NCI-H2029 (cell line): ENCODE measurements around the gene ZFP36L2.

ENCODE experiments used
- DNase-seq: peaks from one replicate; lab custom pipeline; 2025; lab: John Stamatoyannopoulos, UW

The ZFP36L2 gene

DNA sequence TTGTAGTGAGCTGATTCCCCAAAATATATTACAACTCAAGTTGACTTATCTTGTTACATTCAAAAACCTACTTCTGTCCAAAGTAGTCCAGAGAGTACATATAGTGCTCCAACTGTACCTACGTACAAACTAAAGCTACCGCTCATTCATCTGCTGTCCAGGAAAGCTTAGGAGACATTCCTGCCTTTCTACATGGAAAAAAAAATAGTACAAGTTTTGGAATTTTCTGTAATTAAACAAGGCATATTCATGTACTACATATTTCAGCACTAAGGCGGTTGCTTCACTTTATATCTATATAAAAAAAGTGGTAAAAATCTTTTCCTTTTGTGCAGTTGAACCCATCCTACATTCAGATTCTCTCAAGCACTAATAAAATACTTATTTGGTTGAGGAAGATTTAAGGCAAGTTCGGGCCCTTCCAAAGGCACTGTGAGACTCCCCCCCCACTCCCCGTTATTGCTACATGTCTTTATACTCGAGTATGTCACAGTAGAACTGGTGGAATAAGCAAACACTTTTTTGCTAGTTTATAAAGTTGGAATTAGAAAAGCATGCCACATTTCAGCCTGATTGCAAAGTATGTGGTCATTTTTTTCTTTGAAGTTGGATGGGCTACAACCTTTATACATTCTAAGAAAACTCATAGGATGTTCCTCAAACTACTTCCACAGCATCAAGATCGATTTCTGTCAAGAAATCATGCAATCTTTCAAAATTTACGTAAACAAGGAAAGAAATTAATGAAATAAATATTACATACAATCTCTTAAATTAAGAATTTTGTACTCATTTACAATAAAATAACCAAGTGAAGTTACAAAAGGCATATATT lies 3.7 kb downstream of the ZFP36L2 start:
- DNase-seq, result no peak

GRCh38 chr2:43221763-43222474 lies 4.5 kb downstream of the ZFP36L2 start:
- peak; percentile 14 for DNase-seq

DNA sequence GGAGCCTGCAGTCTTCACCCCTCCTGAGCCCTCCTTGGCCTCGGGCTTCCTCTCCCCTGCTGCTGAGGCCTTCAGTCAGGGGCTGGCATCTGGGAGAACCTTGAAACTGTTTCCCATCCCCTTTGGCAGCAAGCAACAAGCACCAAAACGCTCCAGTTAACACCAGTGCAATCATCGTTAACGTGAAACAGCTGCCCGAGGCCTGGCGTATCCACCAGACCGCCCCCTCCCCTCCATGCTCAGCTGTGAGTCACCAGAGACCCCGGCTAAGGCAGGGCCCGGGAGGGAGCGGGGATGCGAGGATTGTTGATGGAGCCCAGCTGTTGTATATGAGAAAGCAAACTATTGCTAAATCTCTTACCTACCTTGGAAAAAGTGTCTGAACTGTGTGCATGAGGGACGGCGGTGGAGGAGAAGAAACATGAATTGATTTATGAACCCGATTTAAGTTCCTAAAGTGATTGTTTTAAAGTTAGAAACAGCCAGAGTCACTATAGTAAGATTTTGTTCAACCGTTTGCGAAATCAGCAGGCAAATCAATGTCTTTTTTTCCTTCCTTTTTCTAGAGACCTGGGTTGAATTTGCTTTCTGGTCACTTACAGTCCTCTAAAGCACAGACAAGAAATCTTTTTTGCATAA lies 5.2 kb downstream of the ZFP36L2 start:
- DNase-seq, result no peak

DNA sequence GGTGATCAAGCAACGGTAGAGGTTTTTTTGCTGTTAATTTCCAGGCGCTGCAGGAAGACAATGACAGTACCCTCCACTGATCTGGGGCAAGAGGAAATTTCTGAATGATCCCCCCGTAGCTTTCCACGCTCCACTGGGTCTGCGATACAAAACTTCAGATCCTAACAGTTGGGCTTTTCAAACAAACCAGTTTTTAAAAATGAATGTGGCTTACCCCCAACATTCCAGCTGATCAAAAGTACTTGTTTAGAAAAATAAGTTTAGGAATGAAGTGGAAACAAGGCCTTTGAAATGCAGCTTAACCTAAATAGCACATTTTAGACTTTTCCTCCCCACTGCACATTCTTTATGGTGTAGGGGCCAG lies 5.7 kb downstream of the ZFP36L2 start:
- DNase-seq, result no peak

- no peak for DNase-seq
These were observed 6.1 kb downstream of the ZFP36L2 start for GRCh38 chr2:43220229-43220751.

- peak; percentile 60 for DNase-seq
These were observed 6.8 kb downstream of the ZFP36L2 start for GRCh38 chr2:43219383-43220228.

GRCh38 chr2:43218702-43219382 lies 7.6 kb downstream of the ZFP36L2 start:
- DNase-seq, result peak; percentile 20

DNA sequence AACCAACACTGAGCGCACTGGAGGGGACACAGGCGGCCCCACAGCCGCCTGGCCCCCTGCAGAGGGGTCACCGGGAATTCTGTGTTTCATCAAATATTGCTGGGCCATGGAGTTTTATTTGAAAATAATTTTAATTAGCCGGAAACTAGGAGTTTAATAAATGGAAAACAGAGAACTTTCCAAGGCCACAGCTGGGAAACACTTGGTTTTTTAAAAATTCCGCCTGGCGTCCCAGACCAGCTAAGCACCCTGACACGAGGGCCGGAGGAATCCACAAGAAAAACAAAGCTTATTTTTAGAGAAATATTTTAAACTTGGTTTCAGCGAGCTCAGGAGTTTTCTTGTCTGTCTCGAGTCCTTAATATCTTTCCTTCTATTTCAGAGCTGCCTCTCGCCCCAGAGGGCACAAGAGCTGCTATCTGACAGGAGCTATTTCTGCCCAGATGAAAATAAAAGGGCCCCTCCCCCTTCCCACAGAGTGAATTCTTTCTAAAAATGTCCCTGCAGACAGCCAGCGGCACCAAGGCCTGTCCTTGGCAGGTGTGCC lies 8.2 kb downstream of the ZFP36L2 start:
- DNase-seq, result no peak

DNA sequence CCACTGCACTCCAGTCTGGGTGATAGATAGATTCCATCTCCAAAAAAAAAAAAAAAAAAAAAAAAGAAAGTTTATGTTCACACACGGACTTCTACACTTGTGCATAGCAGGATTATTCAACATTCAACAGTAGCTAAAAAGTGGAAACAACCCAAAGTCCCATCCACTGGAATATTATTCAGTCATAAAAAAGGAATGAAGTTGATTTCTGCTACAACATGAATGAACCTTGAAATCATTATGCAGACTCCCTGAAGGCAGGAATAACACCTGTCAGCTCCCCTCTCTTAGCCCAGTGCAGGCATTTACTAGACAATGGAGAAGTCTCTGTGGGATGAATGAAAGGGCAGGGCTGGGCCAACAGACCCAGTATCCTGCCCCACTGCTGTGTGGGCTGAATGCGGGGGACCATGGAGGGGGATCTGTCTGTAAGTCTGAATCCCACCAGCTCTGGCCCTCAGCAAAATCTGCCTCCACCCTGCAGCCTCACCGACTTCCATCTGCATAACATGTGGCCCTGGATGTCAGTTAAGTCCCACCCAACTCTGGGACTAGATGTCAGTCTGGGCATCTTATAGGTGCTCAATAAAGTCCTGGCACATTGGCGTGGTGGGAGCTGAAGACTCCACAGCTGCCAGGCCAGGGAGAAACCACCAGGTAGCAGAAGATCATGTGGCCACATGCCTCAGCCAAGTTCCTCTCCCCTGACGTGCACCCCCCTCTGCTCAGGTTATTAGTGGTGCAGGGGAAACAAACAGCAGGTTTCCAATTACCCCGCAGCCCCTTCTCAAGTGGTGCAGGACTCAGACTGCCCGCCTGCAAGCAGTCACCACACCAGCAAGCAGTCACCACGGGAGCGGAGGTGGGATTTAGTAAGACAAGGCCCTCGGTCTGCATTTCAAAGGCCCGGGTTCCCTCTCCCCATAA lies 8.9 kb downstream of the ZFP36L2 start:
- peak; percentile 61 for DNase-seq

DNA sequence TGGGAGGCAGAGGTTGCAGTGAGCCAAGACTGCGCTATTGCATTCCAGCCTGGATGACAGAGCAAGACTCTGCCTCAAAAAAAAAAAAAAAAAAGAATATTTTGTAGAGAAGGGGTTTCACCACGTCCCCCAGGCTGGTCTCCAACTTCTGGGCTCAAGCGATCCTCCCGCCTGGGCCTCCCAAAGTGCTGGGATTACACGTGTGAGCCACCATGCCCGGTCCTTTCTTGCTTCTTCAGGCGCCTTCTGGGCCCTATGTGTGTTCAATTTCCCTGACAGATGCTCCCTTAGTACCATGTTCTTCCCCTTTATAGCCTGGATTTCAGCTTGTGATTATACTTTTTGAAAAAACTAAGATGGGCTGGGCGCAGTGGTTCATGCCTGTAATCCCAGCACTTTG lies 9.8 kb downstream of the ZFP36L2 start:
- no peak for DNase-seq

GRCh38 chr2:43215673-43216255 lies 10.6 kb downstream of the ZFP36L2 start:
- DNase-seq, result no peak

- DNase-seq, result no peak
These were observed 12.2 kb downstream of the ZFP36L2 start for GRCh38 chr2:43214253-43214652.

DNA sequence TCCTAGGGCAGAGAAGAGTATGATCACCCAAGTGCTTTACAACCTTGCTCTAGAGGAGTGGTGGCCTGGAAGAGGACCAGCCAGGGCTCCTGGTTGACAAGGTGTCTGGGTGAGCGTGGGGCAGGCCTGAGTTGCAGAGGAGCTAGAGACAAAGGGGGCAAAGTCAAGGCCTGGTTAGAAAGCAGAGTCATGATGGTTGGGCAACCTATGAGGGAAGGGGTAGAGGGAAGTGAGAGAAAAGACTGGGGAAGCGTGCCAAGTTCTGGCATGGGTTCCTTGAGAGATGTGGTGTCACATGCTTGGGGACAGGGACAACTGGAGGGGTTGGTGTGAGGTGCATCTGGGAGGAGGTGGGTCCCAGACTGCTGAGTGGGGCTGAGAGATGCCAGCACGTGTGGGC lies 13.5 kb downstream of the ZFP36L2 start:
- DNase-seq, result no peak

- no peak for DNase-seq
These were observed 14.1 kb downstream of the ZFP36L2 start for GRCh38 chr2:43212216-43212835.

DNA sequence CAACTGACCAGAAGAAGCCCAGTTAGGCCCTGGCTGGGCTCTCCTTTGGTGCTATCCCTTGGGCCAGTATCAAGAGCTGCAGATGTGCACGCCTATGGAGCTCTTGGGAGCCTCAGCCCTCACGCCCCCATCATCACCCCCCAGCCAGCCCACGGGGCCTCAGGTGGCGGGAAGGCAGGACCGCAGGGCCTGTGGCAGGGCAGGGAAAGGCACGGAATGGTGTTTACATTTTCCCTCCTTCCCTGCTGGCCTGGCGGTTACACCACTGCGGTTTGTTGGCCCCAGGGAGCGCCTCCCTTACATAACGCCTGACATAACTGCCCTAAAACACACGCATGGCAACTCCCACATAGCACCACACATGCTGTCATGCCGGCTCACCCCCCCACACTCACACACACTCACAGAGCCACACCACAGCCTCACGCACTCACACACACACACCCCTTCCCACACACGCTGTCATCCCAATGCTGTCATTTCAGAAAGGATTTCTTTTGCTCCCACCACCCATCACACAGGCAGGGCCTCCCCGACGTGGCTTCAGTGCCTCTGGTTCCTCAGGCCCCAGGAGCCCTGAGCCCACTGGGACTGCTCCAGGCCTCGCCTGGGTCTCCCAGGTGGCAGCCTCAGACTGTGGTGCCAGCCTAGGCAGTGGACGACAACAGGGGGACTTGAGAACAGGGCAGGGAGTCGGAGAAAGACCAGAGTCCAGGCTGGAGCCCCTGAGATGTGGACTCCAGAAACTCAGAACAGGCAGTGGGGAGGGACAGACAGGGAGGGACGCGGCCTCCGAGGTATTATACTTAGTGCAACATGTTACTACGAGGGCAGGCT lies 15.7 kb downstream of the ZFP36L2 start:
- no peak for DNase-seq

GRCh38 chr2:43210125-43210466 lies 16.3 kb downstream of the ZFP36L2 start:
- DNase-seq, result no peak

DNA sequence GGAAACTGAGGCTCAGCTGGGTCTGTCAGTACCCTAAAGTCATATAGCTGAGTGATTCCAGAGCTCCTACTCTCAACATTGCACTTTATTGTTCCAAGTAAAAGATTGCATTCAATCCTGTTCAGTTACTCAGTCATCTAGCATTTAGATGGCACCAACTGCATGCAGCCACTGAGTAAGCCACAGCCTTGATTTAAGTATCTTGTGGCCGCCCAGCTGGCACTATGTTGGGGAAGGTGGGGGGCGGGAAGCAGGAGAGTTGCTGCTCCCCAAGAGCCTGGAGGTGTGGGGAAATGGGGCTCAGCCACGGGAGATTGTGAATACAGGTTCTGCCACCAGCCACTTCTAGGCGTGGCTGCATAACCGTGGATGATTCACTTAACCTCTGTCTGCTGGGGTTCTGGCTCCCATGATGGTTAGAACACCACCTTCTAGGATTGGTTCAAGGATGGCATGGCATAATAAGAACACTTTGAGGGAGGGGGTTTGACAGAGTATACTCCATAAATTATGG lies 17.1 kb downstream of the ZFP36L2 start:
- no peak for DNase-seq
